SK-MEL-5 (cell line): ENCODE results near the gene UNC79. TPM values are rescaled to one million over a fixed set of nuclear protein-coding genes. Genes with fewer than 3 reads are reported as not detected.
"Not testable (repeated sequence)": the region's sequence is repeated elsewhere in the genome, so short reads cannot be mapped to it uniquely, and the experiment has no call there.

Experiments
- DNase-seq: peaks from one replicate; pipeline ENCODE4 v3.0.0-alpha.2; 2016; ENCODE audit warnings: low read depth, low spot score
- in situ Hi-C: cut with HindIII; loops from 2 replicates; pipeline ENCODE4 v1.10.0; 2016; ENCODE audit warnings: low sequenced_read_pairs, high pct_unique_total_duplicates, low pct_unique_long_range_greater_than_20kb
- total RNA-seq: library from RNA; depleted of rRNA; stranded (reverse); fragments of >200 nt; shearing (Covaris generic); gene quantifications from 2 replicates; pipeline ENCODE4 v1.2.3, GENCODE V29; 2014

The UNC79 gene
- total RNA-seq, 1 experiment from 2014 or later, result 1.2 TPM

DNA sequence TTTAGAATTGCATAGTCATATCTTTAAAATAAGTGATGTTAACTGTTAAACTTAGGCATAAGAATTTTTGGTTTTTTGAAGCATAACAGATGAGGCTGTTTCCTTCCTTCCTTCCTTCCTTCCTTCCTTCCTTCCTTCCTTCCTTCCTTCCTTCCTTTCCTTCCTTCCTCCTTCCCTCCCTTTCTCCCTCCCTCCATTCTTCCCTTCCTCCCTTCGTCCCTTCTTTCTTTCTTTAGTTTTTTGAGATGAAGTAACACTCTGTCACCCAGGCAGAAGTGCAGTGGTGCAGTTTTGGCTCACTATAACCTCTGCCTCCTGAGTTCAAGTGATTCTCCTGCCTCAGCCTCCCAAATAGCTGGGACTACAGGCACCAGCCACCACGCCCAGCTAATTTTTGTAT, 48.3 kb downstream of the UNC79 start:
- in situ Hi-C loops, DNase-seq: not testable (repeated sequence)

DNA sequence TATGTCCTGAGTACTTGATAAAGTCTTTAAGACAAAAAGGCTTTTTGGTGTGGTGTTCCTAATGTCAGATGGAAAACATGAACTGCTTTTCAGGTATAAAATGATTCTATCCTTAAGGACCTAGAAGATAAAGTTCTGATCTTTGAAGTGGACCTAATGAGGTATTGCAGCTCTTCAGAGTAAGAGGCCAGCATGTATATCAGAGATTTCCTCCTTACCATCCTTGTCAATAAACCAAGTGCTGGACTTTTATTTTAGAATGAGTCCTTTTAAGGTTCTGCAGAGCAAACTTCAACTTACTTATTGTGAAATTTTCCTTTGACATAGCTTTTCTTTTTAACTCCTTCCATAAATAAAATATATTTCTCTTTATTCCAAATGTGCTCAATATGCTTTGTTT, 50.1 kb downstream of the UNC79 start:
- no peak for DNase-seq
- in situ Hi-C loops, result no loop called here

DNA sequence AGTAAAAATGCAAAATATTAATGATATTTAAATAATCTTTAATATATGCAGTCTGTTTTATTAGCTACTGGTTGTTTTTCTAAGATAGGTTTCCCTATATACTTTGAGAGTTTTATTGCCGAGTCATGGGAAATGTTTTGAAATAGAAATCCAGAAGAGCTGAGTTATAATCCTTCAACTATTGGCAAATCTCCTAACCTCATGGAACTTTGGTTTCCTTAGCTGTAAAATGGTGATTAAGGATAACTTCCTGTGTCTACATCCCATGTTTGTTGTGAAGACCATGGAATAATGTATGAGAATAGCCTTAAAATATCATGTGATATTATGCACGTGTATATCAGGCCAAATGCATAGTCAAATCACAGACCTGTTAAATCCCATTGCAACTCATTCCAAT, 51.0 kb downstream of the UNC79 start:
- in situ Hi-C loops, result no loop called here
- DNase-seq, result no peak

DNA sequence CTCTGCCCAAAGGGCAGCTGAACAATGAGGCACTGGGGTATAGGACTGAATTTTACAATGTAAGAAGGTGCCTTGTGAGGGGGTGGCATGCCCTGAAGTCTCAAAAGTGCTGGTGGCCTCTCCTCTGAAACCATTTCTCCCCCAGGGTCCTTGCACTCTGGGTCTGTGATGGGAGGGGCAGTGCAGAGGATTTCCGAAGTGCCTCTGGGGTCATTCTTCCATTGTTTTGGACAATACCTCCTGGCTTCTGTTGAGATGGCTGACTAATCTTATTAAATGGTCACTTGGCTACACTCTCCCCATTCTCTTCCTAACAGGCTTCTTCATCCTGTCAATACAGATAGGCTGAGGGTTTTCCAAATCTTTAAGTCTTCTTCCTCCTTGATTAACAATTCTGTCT, 59.3 kb downstream of the UNC79 start:
- DNase-seq, result no peak
- in situ Hi-C loops, result no loop called here

DNA sequence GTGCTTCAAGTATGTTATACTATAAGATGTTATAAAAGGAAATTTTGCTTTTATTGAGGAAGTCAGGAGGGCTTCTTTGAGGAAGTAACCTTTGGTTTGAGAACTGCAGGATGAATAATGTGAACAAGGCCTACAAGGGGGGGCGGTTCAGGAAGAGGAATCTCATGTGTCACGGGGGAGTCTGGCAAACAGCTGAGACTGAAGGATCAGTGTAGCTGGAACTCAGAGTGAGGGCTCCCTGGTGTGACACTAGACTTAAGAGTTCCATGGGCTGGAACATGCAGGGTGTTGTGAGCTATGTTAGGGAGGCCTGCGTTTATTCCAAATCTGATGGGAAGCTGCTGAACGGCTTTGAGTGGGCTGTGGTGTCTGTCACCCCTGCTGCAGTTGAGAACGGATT, 62.3 kb downstream of the UNC79 start:
- no peak for DNase-seq
- in situ Hi-C loops, result no loop called here

DNA sequence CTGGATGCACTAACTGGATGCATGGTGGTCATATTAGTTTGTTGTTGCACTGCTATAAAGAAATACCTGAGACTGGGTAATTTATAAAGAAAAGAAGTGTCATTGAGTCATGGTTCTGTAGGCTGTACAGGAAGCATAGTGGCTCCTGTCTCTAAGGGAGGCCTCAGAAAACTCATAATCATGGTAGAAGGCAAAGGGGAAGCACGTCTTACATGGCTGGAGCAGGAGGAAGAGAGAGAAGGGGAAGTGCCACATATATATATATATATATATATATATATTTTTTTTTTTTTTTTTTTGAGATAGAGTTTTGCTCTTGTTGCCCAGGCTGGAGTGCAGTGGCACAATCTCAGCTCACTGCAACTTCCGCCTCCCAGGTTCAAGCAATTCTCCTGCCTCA, 62.9 kb downstream of the UNC79 start:
- in situ Hi-C loops, result not testable (repeated sequence)

DNA sequence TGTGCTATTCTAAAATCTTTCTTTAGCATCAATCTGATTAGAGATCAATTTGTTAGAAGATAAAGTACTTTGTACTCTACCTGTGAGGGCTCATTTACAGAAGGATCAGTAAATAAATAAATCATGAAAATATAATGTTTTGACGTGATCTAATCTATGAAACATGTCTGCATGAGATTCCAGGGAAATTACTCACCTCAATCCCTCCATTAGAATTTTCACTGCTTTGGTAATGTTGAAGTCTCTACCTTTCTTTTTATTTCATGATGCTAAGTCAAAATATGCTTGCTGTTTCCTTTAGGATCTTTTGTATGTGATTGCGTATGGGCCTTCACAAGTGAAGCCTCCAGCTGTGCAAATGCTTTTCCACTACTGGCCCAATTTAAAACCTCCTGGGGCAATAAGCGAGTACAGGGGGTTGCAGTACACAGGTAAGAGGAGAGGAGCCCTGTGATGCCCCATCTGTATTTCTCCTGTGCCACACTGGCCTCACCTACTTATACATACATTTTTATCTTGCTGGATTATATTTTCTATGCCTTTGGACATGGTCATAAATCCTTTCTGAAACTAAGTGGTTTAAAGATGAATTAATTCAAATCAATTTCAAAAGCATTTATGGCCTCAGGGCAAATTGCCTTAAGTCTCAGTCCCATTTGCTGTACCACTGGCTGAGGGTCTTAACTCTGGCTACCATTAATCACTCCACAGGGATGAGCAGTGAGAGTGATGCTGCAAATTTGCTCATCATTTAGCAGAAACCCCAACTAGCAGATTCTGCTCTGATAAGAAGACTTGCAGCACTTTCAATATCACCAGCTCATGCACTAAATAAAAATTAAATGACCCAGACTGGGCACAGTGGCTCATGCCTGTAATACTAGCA, 66.4 kb downstream of the UNC79 start:
- no peak for DNase-seq
- in situ Hi-C loops, result no loop called here

More for the DNA sequence above, 62.9 kb downstream of the UNC79 start:
- DNase-seq, result not testable (repeated sequence)

DNA sequence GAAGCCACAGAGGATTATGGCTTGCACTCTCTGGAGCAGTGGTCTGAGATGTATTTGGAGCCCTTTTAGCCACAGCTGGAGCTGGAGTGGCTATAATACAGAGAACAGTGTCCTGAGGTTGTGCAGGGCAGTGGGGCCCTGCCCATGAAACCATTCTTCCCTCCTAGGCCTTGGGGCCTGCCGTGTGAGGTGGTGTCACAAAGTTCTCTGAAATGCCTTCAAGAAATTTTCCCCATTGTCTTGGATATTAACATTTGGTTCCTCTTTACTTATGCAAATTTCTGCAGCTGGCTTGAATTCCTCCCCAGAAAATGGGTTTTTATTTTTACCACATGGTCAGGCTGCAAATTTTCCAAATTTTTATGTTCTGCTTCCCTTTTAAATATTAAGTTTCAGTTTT, 79.3 kb downstream of the UNC79 start:
- in situ Hi-C loops, result no loop called here

DNA sequence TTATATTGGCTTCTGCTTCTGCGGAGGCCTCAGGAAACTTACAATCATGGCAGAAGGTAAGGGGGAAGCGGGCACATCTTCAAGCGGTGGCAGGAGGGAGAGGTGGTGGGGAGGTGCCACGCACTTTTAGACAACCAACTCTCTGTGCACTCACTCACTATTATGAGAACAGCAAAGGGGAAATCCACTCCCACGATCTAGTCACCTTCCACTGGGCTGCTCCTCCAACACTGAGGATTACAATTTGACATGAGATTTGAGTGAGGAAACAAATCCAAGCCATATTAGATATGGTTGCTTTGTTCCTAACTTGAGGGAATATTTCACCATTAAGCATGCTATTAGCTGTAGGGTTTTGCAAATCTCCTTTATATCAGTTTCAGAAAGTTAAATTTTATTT, 80.3 kb downstream of the UNC79 start:
- in situ Hi-C loops, result no loop called here
- no peak for DNase-seq

More for the DNA sequence above, 79.3 kb downstream of the UNC79 start:
- no peak for DNase-seq

DNA sequence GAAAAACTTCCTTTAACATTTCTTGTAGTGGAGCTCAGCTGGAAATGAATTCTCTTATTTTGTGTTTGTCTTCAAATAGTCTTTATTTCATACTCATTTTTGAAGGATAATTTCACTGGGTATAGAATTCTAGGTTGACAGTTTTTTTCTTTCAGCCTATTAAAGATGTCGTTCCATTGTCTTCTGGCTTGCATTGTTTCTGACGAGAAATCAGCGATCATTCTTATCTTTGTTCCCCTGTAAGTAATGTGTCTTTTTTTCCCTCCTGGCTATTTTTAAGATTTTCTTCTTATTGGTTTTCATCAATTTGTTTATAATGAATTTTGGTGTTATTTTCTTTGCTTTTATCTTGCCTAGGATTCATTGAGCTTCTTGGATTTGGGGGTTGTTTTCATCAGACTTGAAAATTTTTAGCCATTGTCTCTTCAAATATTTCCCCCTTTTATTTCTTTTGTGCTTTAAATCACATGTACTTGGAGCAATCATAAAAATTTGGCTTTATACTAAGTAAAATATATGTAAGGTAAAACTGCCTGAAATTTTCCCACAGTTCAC, 89.4 kb downstream of the UNC79 start:
- DNase-seq, result no peak
- in situ Hi-C loops, result no loop called here

DNA sequence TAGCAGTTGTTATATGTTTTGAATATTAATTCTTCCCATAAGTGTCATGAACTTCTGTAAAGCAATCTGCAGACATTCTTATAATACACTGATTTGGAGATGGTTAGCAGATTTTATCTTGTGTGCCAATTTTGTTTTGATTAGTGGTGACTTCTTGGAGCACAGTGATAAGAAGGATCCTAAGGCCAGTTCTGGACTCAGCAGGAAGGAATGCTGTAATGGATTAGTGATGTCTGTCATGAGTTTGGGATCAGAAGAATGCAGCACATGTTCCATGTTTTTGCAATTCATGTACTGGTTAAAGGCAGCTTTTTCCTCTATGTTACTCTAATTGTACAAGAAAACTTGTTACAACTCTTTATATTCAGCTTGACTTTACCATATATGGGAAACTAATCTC, 91.5 kb downstream of the UNC79 start:
- DNase-seq, result no peak
- in situ Hi-C loops, result no loop called here

DNA sequence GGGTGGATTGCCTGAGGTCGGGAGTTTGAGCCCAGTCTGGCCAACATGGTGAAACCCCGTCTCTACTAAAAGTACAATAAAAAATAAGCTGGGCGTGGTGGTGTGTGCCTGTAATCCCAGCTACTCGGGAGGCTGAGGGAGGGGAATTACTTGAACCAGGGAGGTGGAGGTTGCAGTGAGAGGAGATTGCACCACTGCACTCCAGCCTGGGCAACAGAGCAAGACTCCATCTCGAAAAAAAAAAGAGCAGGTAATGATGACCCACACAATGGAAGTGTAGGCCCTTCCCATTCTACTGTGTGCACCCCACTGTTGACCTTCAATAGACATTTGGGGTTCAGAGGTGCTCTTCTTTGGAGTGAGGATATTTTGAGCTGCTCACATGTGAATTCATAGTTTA, 94.5 kb downstream of the UNC79 start:
- DNase-seq, in situ Hi-C loops: not testable (repeated sequence)

DNA sequence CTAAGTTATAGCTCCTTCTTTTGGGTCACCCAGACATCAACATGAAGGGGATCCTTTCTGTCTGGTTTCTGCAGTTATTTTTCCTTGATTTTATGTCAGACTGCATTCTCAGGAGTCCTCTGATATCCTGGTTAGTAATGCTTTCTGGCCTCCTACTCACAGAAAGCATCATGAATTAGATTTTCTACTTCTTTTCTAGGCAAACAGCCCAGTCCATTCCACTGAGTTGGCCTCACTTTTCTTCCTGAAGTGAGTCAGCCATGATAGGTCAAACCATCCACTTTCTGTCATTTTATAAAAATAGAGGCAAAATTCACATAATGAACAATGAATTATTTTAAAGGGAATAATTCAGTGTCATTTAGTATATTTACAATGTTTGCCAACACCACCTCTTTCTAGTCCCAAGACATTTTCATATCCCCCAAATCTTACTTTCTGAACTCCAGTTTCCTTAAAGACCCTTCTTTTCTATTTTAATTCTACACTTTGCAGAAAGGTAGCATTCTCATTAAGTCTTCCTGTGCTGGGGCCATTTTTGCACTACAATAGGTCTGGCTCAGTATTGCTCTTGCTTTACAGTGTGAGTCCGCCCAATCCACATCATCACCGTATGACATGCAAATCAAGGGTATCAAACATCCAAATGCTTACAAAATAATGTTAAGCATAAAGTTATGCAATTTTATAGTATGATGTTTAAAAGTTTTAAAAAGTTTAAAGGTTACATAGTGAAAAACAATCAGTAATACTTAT, 95.1 kb downstream of the UNC79 start:
- in situ Hi-C loops, result no loop called here
- DNase-seq, result no peak

DNA sequence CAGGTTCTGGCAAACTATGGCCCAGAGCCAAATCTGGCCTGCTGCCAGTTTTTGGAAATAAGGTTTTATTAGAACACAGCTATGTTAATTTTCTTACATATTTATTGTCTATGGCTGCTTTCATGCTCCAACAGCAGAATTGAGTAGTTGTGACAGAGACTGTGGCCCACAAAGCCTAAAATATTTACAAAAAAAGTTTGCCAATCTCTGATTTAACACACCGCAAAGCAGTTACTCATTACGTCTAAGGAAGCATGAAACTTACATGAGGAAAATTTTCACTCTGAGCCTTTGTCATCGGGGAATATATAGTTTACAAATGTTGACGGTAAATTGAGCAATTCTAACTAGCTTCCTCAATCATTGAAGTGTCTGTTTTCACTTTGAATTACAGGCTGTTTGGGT, 96.5 kb downstream of the UNC79 start:
- in situ Hi-C loops, result no loop called here
- no peak for DNase-seq

DNA sequence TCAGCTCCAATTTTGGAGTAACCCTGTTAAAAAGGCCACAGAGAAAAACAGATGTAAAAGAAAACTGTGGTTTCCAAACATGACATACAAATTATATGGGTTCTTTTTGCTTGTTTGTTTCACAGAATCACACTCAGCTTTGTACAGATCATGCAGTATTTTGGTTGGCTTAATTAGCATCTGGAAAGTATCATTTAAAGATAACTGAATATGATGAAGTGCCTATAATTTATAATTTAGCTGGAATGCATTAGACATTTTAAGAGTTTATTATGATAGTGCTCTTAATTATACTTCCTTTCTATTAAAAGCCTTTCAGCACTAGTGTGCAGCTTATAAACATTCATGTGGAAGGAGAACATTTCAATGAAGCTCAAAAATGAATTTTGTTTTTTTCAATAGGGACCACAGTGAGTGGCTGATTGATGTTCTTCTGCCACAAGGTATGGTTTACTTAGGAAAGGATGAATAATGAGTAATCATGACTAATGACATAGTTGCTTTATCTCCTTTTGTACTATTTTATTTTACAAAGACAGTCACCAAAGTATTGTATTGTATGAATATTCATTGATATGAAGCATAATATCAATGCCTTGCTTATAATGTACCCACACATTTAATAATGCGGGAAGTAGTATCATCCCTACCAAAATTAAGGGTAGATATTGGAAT, 98.3 kb downstream of the UNC79 start:
- in situ Hi-C loops, result no loop called here
- DNase-seq, result no peak

DNA sequence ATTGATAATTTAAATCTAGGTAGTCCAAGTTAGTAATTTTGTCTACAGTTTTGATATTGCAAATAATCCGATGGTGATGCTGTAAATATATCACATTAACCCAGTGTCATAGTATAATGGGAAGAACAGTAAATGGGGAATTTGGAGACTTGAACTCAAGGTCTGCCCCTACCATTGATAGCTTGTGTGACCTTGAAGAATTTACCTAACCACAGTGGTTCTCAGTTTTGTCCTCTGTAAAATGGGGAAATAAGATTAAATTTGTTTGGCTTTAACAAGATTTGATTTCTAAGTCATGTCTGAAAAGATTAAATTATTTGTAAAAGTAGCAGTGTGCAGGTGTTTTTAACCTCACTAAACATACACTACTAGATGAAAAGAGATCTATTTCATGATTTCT, 100.9 kb downstream of the UNC79 start:
- in situ Hi-C loops, result no loop called here
- no peak for DNase-seq

DNA sequence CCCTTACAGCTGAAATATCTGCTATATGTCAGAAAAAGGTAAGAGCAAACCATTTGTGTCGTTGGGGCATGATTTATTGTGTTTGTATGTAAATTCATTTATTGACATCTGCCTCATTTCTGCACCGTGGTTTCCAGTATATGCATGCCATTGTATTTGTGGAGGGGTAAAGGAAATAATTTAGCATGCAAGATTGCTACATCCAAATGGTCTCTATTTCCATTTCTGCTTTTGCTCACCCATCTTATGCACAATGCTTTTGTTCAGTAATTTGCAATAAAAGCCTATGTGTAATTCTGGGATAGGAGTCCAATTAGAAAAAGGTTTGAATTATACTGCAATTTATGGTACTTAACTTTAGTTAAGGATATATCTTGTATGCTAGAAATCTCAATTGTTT, 101.8 kb downstream of the UNC79 start:
- DNase-seq, result no peak
- in situ Hi-C loops, result no loop called here

DNA sequence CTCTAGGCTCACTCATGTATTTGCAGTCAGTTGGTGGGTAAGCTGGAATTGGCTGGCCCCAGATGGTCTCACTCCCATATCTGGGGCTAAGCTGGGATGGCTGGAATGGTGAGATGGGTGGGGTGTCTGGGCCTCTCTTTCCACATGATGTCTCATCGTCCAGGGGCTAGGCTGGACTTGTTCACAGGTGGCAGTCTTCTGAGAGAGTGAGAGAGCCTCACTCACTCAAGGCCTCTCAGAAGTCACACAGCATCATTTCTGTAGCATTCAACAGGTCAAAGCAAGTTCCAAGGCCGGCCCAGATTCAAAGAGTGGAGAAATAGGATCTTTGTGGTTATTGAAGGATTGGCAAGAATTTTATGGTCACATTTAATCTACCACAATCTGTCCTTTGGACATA, 102.7 kb downstream of the UNC79 start:
- in situ Hi-C loops, result no loop called here
- DNase-seq, result no peak
